GM10248 (cell line): ENCODE results near the gene SBSN.

ENCODE experiments used
- CTCF ChIA-PET: fragments of 300-600 bp; sonication (Branson Sonifier 250); formaldehyde crosslinking; extraction: SDS; loops from one replicate; lab custom pipeline; 2021; ENCODE audit warnings: antibody characterized with exemption; lab: Yijun Ruan, JAX
- POLR2A ChIA-PET: fragments of 350-650 bp; sonication (Branson Sonifier 250); formaldehyde crosslinking; extraction: SDS; loops from one replicate; lab custom pipeline; 2020; ENCODE audit warnings: antibody characterized with exemption; lab: Yijun Ruan, JAX
- DNase-seq: peaks from one replicate; pipeline ENCODE4 v3.0.0; 2012; ENCODE audit errors: extremely low spot score
- CTCF ChIP-seq: IDR thresholded peaks from 2 replicates; pipeline ENCODE4 v1.5.1; 2012; ENCODE audit warnings: mild to moderate bottlenecking, low read depth; ENCODE audit errors: extremely low read depth, missing control alignments, control extremely low read depth

Gene SBSN

DNA sequence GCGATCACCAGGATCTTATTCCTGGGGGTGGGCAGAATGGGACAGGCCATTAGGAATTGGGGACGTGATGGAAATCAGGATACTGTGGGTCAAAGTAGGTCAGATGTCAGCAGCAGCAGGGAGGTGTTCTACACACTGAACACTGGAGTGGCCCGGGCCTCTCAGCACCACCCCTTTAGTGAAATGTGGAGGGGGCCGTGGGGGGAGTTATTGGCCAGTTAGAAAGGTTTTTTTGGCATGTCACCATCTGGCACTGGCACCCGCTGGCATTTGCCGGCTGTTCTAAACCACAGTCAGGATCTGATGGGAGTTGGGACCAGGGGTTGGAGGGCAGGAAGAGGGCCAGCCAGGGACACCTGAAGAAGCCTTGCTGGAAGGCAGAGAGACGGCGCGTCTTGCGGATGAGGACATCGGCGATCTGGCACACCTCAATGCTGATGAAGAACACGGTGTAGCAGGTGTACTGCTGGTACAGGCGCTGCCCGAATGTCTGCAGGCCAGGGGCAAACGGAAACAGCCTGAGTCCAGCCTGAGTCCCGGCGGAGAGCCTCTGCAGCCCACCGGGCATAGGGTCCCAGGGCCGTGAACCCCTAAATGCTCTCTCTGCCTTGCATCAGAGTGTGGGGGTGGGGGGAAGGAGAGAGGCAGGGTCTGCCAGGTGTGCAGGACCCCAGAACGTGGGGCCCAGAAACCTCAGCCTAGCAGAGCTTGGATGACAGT lies 23.1 kb upstream of the SBSN start:
- no peak for DNase-seq
- CTCF ChIA-PET: interaction anchor here (0.8 kb wide), 1 partner anchor 41 kb away, joined by 3 read pairs; no protein-coding TSS in a partner anchor
- TF ChIP-seq CTCF: no peak
- POLR2A ChIA-PET: no interaction called here

DNA sequence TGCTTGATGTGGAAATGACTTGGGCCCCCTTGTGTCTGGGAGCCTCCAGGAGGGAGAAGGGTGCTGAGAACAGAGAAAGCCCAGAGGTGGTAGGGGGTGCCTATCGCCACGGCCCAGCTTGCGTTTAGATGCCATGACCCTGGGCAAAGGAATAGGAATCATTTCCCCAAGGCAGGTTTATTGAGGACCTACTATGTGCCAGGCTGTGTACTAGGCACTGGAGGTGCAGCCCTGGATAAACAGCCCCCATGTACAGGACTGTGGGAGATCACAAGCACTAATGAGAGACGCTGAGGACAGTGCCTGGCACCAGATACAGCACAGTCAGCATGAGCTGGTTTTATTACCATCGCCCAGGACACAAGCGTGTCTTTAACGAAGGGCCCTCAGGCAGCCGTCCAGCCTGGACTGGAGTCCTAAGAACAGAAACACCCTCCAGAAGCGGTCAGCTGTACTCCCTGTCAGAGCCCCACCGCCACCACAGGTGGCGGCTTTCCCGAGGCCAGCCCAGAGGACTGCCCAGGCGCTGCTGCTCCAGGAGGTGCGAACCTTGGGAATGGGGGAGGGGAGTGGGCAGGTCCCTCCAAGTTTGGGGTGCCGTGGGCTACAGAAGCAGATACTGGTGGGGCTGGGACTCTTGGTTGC lies 21.9 kb upstream of the SBSN start:
- ChIA-PET CTCF (interaction anchor here (0.7 to 4.4 kb wide), 9 partner anchors 8 to 58 kb away, joined by 3 to 49 read pairs (median 14); partner anchors contain the start of genes ATP4A and PMIS2), POLR2A (no interaction called here)
- TF ChIP-seq CTCF: no peak
- DNase-seq: no peak

GRCh38 chr19:35549174-35549788 lies 21.2 kb upstream of the SBSN start:
- CTCF ChIA-PET: interaction anchor here (0.7 to 4.4 kb wide), 29 partner anchors 8 to 383 kb away, joined by 3 to 49 read pairs (median 4); partner anchors contain the start of genes ATP4A, HAUS5 and PMIS2
- POLR2A ChIA-PET: no interaction called here
- TF ChIP-seq CTCF: peak; percentile 84
- peak; percentile 81 for DNase-seq

- POLR2A ChIA-PET: no interaction called here
- TF ChIP-seq CTCF: no peak
- CTCF ChIA-PET: interaction anchor here (3.2 to 4.4 kb wide), 2 partner anchors 11 to 36 kb away, joined by 14 to 44 read pairs; no protein-coding TSS in a partner anchor
- DNase-seq: no peak
Observed at GRCh38 chr19:35546532-35546931, 18.4 kb upstream of the SBSN start.

GRCh38 chr19:35545855-35546381 lies 17.8 kb upstream of the SBSN start:
- TF ChIP-seq CTCF: no peak
- POLR2A ChIA-PET: no interaction called here
- DNase-seq: peak; percentile 76
- CTCF ChIA-PET: interaction anchor here (4.4 kb wide), 1 partner anchor 12 kb away, joined by 44 read pairs; no protein-coding TSS in a partner anchor

DNA sequence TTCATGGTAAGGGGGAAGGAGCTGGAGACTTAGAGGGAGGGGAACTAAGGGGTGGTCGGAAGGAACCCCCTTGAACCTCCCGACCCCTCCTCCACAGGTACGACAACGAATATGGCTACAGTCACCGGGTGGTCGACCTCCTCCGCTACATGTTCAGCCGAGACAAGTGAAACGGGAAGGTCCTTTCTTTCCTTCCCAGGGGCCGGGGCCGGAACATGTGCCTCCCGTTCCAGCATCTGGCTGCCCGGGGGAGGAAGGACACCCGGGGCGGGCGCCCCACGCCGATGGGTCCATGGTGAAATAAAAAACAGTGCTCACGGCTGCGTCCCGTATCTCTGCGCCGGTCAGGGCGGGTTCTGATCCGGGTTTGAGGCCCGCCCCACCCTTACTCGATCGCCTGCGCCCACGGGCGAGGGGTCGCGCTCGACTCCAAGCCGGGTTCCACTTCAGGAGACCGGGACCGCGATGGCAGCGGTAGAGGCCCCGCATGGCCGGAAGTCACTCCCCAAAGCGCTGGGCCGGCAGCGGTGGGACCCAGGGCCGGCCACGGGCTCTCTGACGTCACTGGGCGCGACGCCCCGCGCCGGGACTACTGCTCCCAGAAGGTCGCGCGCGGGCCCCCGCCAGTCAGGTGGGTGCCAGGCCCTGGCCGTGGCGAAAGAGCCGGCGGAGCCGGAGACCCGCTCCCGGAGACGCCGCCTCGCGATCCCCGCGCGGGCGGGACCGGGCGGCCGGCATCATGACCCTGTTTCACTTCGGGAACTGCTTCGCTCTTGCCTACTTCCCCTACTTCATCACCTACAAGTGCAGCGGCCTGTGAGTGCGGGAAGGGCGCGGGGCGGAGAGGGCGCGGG lies 17.1 kb upstream of the SBSN start, which contains the start of gene TMEM147:
Gene TMEM147 (plus strand): TSS at position 626 of the 854 bp plus-strand sequence. CDS start 114 bp downstream, at position 740.
- ChIA-PET POLR2A (interaction anchor here (0.5 kb wide), 1 partner anchor 204 kb away, joined by 3 read pairs; no protein-coding TSS in a partner anchor), CTCF (interaction anchor here (1.3 to 4.2 kb wide), 2 partner anchors 11 to 36 kb away, joined by 3 to 22 read pairs; no protein-coding TSS in a partner anchor)
- peak; percentile 98 for DNase-seq
- no peak for TF ChIP-seq CTCF
